ENCODE measurements around the gene AK3. TPM values are rescaled to one million over a fixed set of nuclear protein-coding genes. Genes with fewer than 3 reads are reported as not detected.

Gene AK3
- total RNA-seq, 1 experiment from 2014 or later, result 15.9 TPM

GRCh38 chr9:4706971-4707622, 33.9 kb downstream of the AK3 start:
- H3K4me3 ChIP-seq (ENCODE audit: low read depth in 2 of 2, low read length in 2 of 2), result no peak overlapping the region
- no peak overlapping the region for H3K27ac ChIP-seq (ENCODE audit: low read length)
- no peaks in the 10 kb centered on the region for H3K27me3 ChIP-seq (ENCODE audit: control insufficient read depth, insufficient read depth, low read length)
- no TSS peak for BruUV-seq (replicated peaks)
- no peak for ATAC-seq
- DNase-seq (ENCODE audit: low read depth, low spot score), result no peak
- no peaks in the 10 kb centered on the region for H3K9me3 ChIP-seq (ENCODE audit: control insufficient read depth, insufficient read depth, low read depth, low read length)
- in situ Hi-C loops (cut with HindIII; ENCODE audit: low pct_unique_long_range_greater_than_20kb, low sequenced_read_pairs), result no loop called here
- no peaks in the 10 kb centered on the region; the same call in 1 of the 2 replicates for H3K36me3 ChIP-seq (ENCODE audit: control insufficient read depth, insufficient read depth, low read length)
- TF ChIP-seq TCF7L2 (IDR thresholded peaks at IDR 0.05; ENCODE audit: low read depth, low read length), result no peak
- TF ChIP-seq, protein P1, sequence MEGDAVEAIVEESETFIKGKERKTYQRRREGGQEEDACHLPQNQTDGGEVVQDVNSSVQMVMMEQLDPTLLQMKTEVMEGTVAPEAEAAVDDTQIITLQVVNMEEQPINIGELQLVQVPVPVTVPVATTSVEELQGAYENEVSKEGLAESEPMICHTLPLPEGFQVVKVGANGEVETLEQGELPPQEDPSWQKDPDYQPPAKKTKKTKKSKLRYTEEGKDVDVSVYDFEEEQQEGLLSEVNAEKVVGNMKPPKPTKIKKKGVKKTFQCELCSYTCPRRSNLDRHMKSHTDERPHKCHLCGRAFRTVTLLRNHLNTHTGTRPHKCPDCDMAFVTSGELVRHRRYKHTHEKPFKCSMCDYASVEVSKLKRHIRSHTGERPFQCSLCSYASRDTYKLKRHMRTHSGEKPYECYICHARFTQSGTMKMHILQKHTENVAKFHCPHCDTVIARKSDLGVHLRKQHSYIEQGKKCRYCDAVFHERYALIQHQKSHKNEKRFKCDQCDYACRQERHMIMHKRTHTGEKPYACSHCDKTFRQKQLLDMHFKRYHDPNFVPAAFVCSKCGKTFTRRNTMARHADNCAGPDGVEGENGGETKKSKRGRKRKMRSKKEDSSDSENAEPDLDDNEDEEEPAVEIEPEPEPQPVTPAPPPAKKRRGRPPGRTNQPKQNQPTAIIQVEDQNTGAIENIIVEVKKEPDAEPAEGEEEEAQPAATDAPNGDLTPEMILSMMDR (IDR thresholded peaks at IDR 0.05), result no peak
- no peak for TF ChIP-seq REST (IDR thresholded peaks at IDR 0.05; ENCODE audit: insufficient read depth in 1 of 2, low read depth in 2 of 2, low read length in 1 of 2)
- TF ChIP-seq SIN3A (IDR thresholded peaks at IDR 0.05; ENCODE audit: borderline replicate concordance, insufficient read depth, low read depth, low read length), result no peak
- TF ChIP-seq POLR2AphosphoS5 (IDR thresholded peaks at IDR 0.05; ENCODE audit: low read depth, low read length), result no peak
- H3K4me1 ChIP-seq (ENCODE audit: control insufficient read depth, insufficient read depth, low read length), result no peaks in the 10 kb centered on the region
- intact Hi-C loops (cut with micrococcal nuclease; ENCODE audit: unreplicated experiment), result no loop called here
- ChIA-PET POLR2A (no interaction called here), CTCF (no interaction called here)

- Histone ChIP-seq H3K4me3 (ENCODE audit: low read depth in 2 of 2, low read length in 2 of 2) (no peak overlapping the region), H3K27ac (ENCODE audit: low read length) (no peak overlapping the region), H3K4me1 (ENCODE audit: control insufficient read depth, insufficient read depth, low read length) (no peaks in the 10 kb centered on the region), H3K9me3 (ENCODE audit: control insufficient read depth, insufficient read depth, low read depth, low read length) (no peaks in the 10 kb centered on the region), H3K27me3 (ENCODE audit: control insufficient read depth, insufficient read depth, low read length) (no peaks in the 10 kb centered on the region), H3K36me3 (ENCODE audit: control insufficient read depth, insufficient read depth, low read length) (no peaks in the 10 kb centered on the region; the same call in 1 of the 2 replicates)
- DNase-seq (ENCODE audit: low read depth, low spot score) (no peak), ATAC-seq (no peak)
- POLR2A ChIA-PET, result no interaction called here
- in situ Hi-C loops (cut with HindIII; ENCODE audit: low pct_unique_long_range_greater_than_20kb, low sequenced_read_pairs), result no loop called here
- CTCF ChIA-PET, result no interaction called here
- TF ChIP-seq SIN3A (IDR thresholded peaks at IDR 0.05; ENCODE audit: borderline replicate concordance, insufficient read depth, low read depth, low read length) (no peak), REST (IDR thresholded peaks at IDR 0.05; ENCODE audit: insufficient read depth in 1 of 2, low read depth in 2 of 2, low read length in 1 of 2) (no peak), TCF7L2 (IDR thresholded peaks at IDR 0.05; ENCODE audit: low read depth, low read length) (no peak), POLR2AphosphoS5 (IDR thresholded peaks at IDR 0.05; ENCODE audit: low read depth, low read length) (no peak)
- TF ChIP-seq, protein P1 (IDR thresholded peaks at IDR 0.05), result no peak
- intact Hi-C loops (cut with micrococcal nuclease; ENCODE audit: unreplicated experiment), result no loop called here
- no TSS peak for BruUV-seq (replicated peaks)
These were observed 35.0 kb downstream of the AK3 start for GRCh38 chr9:4706021-4706420.

Data from Panc1 (cell line).